GM21515 (cell line): Measurements from ENCODE around the gene ASB5.
A peak's percentile ranks its signal among the peaks of the same experiment; 100 is the strongest.
"Not testable (repeated sequence)": the region's sequence is repeated elsewhere in the genome, so short reads cannot be mapped to it uniquely, and the experiment has no call there.

Experiments used
- ATAC-seq: cut with Tn5 transposase; IDR thresholded peaks from one replicate; pipeline ENCODE4 v1.9.1; 2021; ENCODE audit not compliant: unreplicated experiment

The ASB5 gene

DNA sequence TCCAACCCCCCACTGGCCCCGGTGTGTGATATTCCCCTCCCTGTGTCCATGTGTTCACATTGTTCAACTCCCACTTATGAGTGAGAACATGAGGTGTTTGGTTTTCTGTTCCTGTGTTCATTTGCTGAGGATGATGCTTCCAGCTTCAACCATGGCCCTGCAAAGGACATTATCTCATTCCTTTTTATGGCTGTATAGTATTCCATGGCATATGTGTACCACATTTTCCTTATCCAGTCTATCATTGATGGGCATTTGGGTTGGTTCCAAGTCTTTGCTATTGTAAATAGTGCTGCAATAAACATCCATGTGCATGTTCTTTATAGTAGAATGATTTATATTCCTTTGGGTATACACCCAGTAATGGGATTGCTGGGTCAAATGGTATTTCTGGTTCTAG lies 10.5 kb upstream of the ASB5 start:
- not testable (repeated sequence) for ATAC-seq

DNA sequence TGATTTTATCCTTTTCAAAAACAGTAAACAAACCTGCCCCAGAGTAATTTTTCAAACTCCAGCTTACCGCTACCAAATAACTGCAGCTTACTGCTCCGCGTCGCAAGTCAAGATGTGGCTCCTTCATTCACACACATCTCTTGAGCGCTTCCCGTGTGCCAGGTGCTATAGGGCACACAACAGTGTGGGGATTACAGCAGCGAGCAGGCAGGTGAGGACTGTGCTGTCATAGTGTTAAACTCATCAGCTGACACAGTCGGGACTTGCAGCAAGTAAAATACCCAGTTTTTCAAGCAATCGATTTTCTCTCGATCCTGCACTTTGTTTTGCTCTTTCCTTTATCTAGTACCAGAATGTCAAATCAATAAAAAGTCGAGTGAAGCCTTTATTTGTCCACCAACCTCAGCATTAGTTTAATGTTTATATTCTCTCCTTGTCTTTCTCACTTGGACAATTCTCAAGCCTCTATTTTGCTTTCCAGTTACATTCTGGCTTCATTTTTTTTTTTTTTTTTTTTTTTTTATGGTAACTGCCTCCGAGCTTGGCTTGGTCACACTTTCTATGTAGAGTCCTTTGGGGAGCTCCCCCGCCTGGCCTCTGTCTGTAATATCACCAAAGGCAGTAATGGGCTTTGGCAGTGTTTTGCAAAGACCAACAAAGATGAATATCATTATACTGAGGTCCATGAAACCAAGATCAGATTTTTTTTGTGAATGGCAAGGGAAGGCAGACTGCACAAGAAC lies 8.3 kb upstream of the ASB5 start:
- ATAC-seq: peak; percentile 93

DNA sequence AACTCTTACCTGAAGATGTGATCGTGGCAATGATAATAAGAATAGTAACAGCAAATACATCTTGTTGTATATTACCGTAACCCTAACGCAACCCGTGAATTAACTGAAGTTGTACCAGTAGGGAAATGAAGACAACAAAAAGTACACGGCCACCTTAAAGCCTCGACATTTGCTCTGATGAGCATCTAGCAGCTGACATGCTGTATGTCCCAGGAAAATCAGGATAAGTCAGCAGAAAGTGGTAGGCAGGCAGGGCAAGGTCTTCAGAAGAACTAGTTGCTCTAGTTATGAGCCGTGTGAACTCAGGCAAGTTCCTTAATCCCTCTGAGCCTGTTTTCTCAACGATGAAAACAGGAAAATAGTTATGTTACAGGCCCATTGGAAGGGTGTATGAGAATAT lies 7.7 kb upstream of the ASB5 start:
- no peak for ATAC-seq

DNA sequence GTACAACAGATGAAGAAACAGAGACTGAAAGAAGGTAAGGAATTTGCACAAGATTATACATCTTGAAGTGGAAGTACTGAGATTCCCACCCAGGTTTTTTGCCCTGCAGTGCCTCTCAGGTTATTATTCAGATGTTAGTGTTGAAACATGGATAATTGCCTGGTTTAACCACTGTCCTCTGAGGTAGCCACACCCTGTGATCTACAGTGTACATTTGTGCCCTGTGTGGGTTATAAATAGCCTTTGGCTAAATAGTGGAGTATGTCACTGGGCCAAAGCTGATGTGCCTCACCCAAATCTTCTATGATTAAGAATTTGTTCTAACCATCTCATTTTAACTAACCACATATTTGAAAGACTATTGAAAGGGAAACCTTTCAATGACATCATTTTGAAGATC lies 5.4 kb upstream of the ASB5 start:
- no peak for ATAC-seq

DNA sequence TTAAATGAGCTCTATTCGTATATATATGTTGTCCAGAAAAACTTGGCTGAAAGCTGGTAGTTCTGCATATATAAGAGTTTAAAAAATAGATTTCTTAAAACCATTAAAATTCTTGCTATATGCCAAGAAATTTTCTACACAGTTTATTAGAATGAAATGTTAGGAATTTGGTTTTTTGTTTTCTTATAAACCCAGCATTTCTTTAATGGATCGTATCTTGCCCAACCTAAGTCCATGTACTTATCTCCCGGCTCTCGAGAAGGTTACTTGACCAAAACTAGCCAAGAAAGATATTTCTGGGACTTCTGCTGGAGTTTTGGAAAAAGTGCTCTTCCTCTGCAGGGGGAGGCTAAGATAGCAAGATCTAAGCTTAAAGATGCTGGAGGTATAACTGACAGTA lies 4.7 kb upstream of the ASB5 start:
- ATAC-seq: no peak

DNA sequence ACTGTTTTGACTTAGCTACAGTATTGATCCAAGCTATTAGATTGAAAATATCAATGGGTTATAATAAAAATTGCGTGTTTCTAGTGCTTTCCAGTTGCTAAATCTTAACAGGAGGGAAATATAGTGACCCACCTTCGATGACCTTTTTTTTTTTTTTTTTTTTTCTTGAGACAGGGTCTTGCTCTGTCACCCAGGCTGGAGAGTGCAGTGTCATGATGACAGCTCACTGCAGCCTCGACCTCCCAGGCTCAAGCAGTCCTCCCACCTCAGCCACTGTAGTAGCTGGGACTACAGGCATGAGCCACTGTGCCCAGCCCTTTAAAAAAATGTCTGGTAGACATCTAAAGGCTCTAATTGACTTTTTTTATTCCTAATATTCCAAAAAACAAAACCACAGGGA lies 3.8 kb upstream of the ASB5 start:
- ATAC-seq: no peak

DNA sequence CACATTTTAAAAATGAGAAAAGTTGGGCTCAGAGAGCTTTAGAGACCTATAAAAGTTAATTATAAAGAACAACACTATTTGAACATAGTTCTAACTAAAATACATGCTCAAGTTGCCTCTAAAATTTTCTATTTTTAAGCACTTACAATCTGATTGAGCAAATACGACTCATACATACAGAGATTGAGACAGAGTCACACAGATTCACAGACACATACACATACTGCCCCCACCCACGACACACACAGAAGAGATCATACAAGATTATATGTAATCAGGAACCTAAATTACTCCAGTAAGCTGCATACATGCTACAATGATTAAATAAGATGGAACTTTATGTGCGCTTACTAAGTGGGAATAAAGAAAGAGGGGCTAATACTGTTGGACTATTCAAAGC lies 2.7 kb upstream of the ASB5 start:
- no peak for ATAC-seq

DNA sequence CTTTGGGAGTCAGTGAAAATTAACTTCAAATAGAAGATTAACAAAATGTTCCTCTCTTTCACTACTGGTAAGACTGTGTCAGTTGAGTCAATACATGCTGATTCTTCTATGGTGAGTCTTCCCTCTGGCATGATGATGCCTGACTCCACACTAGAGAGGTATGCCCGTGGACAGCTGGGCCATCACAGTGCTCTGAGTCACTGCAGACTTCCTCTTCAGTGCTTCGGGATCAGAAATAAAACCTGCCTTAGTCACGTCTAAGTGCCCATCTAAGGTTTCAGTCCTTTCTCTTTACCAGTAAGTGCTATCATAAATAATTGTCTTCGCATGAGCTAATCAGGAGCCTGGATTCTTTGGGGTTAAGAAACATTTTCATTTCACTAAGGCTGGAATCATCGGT lies 1.6 kb upstream of the ASB5 start:
- ATAC-seq: no peak

DNA sequence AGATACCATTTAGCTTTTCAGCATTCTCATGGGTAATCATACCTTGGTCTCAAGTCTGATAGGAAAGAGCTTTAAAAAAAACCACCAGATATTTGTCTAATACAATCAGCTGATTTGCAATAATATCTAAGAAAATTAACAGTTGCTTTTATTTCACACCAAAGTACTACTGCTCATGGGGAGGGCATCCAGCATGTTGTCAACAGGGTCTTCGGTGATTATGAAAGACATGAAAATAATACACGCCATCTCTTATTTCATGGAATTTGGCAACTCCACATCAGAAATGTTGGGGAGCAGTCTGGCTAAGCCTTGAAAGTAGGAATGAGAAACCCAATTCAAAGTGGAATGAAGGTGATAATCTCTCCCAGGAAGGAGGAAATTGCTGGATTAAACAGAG lies 3.0 kb downstream of the ASB5 start:
- ATAC-seq: no peak

DNA sequence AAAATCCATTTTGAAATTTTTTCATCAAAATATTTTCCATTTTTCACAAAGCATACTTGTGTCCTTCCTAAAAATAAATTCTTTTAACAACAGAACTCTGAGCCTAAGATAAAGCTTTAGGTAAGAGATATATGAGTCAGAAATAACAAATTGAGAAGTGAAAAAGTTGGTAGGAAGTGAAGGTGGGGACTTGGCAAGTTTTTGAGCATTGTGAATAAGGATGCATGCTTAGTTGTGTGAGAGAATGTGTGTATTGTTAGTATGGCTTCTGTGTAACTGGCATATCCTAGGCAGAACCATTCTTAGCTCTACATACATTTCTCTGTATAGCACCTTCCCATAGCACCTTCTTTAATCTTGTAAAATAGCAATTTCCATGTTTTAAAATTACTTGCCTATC lies 6.8 kb downstream of the ASB5 start:
- ATAC-seq: peak; percentile 92

DNA sequence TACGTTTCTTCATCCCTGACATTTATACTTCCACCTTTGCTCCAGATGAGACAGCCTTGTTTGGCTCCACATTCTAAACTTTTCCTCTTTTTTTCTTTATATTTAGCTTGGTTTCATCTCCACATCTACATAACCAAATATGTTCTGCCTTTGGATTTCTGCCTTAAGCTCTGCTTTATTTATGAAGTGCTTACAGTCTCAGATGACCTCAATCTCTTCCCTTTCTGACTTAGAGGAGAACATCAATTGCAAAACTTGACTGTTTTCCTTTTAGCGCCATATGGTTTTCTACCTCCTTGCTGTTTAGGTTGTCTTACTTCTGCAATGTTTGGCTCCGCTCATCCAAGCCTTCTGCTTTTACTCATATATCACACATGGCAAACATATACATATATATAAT lies 7.5 kb downstream of the ASB5 start:
- no peak for ATAC-seq

DNA sequence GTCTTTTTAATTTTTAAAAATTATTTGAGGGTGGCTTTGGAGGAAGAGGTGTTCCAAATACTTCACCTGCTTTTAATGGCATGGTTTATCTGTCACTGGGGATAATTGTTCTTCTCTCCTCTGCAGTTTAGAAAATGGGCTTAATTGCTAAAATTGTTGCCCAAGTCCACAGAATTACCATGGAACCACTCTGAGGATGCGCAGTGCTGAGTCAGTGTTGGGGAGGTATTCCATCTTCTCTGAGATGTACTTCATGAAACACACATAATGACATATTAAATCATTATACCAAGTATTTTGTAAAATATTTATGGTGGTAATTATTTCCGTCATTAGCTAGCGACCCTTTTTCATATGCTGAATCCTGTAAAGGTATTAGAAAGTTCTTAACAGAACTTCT lies 8.0 kb downstream of the ASB5 start:
- no peak for ATAC-seq

DNA sequence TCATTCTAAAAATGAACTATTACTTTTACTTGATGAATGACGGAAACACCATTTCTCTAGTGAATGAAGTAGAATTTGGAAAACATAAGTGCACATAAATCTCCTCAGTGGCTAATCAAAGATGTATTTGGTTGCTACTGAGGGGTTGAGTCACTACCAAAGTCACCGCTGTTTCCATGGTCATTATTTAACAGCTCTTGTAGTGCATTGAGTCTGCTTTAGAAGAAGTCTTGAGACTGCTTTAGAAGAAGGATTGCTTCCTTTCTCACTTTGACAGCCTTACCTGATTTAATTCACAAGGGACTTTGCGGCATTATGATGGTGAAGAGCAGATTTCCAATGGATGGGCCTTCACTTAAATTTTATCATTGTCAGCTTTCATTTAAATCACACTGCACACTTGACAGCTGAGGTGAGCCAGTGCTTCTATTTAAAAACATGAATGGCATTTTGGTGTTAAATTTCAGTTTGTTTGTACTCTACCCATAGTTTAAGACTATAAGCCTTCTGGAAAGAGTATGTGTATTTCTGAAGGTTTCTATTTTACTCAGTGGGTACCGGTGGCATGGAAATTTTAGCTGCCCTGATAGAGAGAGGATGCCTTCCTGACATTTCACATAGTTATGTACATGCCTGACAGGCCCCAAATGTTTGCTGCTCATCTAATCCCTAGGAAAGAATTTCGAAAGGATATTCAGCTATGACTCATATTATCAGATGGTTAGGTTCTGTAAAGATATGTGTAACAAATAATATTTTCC lies 9.5 kb downstream of the ASB5 start:
- no peak for ATAC-seq

DNA sequence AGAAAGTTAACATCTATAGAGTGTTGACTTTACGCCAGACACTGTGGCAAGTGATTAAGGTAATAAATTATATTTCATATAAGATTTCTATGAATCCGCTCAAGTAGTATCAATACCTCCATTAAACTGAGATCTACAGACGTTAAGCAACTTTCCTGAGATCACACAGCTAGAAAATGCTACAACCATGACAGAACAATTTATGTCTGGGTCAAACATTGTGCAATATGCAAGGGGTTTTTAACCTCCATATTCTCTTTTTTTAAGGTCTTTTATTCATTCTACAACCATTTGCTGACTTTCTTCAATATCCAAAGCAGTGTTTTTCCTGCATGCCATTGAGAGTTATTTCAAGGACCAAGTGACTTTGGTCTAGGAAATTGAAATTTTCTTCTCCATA lies 10.9 kb downstream of the ASB5 start:
- no peak for ATAC-seq

DNA sequence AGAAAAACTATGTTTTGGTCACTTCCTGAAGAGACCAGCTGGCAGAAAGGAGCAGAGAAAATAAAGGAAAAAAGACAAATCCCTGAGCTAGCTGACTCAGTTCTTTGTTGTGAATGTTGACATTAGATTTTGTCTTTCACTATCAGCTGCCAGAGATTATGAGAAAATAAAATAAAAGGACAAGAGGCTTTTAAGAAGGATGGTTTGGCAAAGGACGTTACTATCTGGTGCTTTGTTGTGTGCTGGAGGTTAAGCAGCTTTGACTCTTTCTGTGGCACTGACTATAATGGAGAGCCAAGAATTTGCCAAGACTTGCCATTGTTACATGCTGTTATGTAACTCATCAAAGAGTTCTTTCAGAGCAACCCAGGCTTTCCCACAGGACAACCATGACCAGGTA lies 12.1 kb downstream of the ASB5 start:
- no peak for ATAC-seq

DNA sequence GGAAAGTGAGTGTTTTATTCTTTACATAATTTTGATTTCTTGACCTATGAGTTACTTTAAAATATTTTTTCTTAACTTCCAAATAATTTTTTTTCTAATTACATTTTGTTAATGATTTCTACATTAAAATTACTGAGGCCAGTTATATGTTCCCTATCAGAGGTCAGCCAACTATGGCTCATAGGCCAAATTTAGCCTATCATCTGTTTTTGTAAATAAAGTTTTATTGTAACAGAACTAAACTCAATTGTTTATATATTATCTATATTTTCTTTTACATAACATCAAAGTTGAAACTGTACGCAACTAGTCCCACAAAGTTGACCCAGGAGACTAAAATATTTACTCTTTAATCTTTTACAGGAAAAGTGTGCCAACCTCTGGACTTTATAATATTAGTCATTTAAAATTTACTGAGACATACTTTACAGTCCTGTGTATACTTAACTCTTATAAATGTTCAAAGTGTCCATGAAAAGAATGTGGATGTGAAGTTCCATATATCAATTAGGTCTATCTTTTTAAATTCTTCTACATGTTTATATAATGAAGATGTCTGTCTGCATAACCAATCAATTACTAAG lies 26.2 kb downstream of the ASB5 start:
- no peak for ATAC-seq

DNA sequence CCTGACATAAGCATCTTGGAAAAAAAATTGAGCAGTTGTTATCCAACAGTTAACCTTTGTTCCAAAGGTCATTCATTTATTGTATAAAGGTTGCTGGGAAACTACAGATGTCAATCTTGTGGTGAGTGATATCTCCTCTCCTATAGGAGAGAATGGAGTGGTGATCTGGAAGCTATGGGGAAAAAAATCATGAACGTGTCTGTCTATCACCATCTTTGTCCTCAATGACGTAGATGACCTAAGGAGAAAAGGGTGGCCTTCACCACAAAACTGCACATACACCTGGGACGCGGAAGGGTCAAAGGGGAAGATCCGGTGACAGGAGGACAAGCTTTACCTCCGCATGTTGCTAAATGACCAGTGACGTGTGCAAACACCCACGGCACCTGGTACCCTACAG lies 27.3 kb downstream of the ASB5 start:
- no peak for ATAC-seq

DNA sequence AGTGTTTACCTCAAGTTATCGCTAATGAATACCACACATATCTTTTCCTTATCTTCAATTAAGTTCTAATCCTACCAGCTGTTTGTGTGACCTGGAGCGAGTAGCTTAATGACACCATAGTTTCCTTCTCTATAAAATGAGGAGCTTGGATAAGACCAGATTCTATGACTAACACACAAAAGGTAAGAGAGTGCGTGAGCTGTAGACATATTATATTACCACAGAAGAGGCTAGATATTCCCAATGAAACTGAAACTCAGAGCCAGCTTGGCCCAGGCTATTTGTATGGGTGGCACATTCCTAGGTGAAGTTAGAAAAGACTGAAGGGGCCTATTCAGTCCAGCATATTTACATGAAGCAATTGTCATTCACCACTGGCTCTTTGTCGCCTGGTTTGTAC lies 30.2 kb downstream of the ASB5 start:
- no peak for ATAC-seq

DNA sequence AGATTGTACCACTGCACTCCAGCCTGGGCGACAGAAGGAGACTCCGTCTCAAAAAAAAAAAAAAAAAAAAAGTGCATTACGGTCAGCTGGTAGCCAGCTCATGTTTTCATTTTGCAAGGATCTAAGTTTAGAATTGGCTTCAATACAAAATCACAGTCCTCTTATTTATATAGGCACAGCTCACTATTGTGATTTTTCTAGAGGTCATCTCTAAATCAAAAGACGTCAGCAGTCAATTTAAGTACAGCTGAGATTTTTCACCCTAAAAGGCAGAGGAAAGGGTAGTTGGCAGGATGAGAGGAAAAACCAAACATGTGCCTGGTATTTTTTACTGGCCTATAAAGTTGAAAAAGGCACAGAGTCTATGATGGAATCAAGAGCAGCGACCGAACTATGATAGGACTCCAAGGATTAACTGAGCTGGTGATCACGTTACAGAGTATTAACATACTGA lies 30.8 kb downstream of the ASB5 start:
- no peak for ATAC-seq

DNA sequence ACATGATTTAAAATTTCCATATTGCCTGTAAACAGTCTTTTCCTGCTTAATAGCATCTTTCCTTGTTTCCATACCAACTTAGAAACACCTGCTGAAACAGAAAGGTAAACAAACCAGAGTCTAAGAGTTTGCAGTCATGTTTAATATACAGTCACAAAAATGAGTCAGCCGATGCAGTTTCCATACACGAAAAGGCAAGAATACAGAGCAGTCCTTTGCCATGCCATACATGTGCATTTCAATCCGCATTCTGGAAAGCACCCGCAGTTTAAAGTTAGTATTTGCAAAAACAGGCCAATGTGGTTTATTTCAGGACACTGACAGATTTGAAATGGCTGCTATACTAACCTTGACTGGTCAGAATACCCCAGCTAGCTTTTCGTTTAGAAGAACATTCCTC lies 32.1 kb downstream of the ASB5 start:
- ATAC-seq: no peak

DNA sequence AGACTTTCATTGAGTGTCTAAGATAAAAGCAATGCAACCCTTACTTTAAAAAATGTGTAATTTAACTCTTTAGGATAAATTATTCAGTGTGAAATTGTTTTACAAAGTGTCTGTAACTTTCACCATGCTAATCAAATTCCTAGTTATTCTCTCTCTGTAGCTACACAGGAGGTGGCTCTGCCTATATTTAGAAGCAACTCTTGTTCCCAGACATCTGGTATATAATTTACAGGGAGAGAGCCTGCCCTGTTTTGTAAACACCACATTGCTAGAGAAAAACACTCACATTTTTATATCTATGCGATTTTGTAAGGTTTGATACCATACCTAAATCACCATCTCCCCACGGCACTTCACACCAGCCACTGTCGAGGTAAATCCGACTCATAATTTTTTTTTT lies 38.2 kb downstream of the ASB5 start:
- ATAC-seq: no peak

DNA sequence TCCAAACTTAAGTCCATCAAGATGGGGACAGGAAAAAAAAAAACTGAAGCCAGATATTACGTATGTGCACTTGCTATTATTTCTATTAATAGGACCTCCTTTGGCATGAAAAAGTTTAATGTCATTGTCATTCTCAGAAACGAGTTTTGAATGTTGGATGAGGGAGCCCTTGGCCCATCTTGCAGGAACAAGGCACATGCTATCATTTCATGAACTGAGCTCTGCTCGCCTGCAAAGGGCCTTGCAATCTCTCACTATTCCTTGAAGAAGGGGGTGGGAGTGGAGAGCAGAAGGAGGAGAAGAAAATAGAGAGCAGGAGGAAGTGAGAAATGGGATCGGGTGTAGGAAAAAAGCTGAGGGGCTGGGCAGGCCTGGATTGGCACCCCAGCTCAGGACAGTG lies 39.4 kb downstream of the ASB5 start:
- ATAC-seq: no peak
